KMS-11 (cell line): ENCODE results near the gene DOC2A.

Source experiments
- H2AFZ ChIP-seq: fragments of 200-600 bp; sonication (generic); 2 replicates; pipeline ENCODE4 v1.6.1; 2016; ENCODE audit warnings: antibody characterized with exemption, mixed run types, low read depth
- H3K27ac ChIP-seq: fragments of 200-600 bp; sonication (generic); 2 replicates; pipeline ENCODE4 v1.6.1; 2016; ENCODE audit warnings: mild to moderate bottlenecking, mixed run types
- H3K27me3 ChIP-seq: fragments of 200-600 bp; sonication (generic); 2 replicates; pipeline ENCODE4 v1.6.1; 2017; ENCODE audit warnings: mild to moderate bottlenecking, low read depth, mixed run types, moderate library complexity; ENCODE audit not compliant: insufficient read depth
- H3K36me3 ChIP-seq: fragments of 200-600 bp; sonication (generic); 2 replicates; pipeline ENCODE4 v1.6.1; 2017; ENCODE audit warnings: mild to moderate bottlenecking, mixed run types; ENCODE audit not compliant: insufficient read depth
- H3K4me1 ChIP-seq: fragments of 200-600 bp; sonication (generic); 2 replicates; pipeline ENCODE4 v1.6.1; 2016; ENCODE audit warnings: mild to moderate bottlenecking, low read depth, mixed run types; ENCODE audit not compliant: poor library complexity, severe bottlenecking
- H3K4me2 ChIP-seq: fragments of 200-600 bp; sonication (generic); 2 replicates; pipeline ENCODE4 v1.7.0; 2016; ENCODE audit warnings: mild to moderate bottlenecking, mixed run types
- H3K4me3 ChIP-seq: fragments of 200-600 bp; sonication (generic); IDR thresholded peaks from 2 replicates; pipeline ENCODE4 v1.6.1; 2017; ENCODE audit warnings: low read depth, low read length, mixed read lengths; ENCODE audit not compliant: insufficient read depth
- H3K79me2 ChIP-seq: fragments of 200-600 bp; sonication (generic); 2 replicates; pipeline ENCODE4 v1.6.1; 2016; ENCODE audit warnings: low read depth, mixed run types; ENCODE audit not compliant: insufficient read depth
- H3K9ac ChIP-seq: fragments of 200-600 bp; sonication (generic); 2 replicates; pipeline ENCODE4 v1.6.1; 2016; ENCODE audit warnings: mild to moderate bottlenecking, mixed run types
- H4K20me1 ChIP-seq: fragments of 200-600 bp; sonication (generic); 2 replicates; pipeline ENCODE4 v1.6.1; 2016; ENCODE audit warnings: mild to moderate bottlenecking, mixed run types; ENCODE audit not compliant: insufficient read depth
- CTCF ChIP-seq: fragments of 200-600 bp; sonication (generic); conservative IDR thresholded peaks from 2 replicates; pipeline ENCODE4 v1.6.1; 2017; ENCODE audit warnings: low read depth, mild to moderate bottlenecking, antibody characterized with exemption, low read length, moderate library complexity, mixed read lengths

DOC2A gene

GRCh38 chr16:29986231-29986630 lies 24.6 kb downstream of the DOC2A start:
- Histone ChIP-seq H3K4me1 (no peaks in the 10 kb centered on the region), H3K36me3 (no peaks in the 10 kb centered on the region)

GRCh38 chr16:29985271-29985811 lies 25.5 kb downstream of the DOC2A start:
- no peak for TF ChIP-seq CTCF
- H2AFZ ChIP-seq: no peak overlapping the region
- H3K9ac ChIP-seq: no peak overlapping the region
- no peak overlapping the region for H3K27ac ChIP-seq
- H3K79me2 ChIP-seq: no peaks in the 10 kb centered on the region
- H3K4me1 ChIP-seq: no peaks in the 10 kb centered on the region
- H3K4me3 ChIP-seq: no peak overlapping the region
- no peak overlapping the region for H3K4me2 ChIP-seq
- no peaks in the 10 kb centered on the region for H3K27me3 ChIP-seq
- no peaks in the 10 kb centered on the region for H4K20me1 ChIP-seq
- H3K36me3 ChIP-seq: no peaks in the 10 kb centered on the region

More at GRCh38 chr16:29986231-29986630, 24.6 kb downstream of the DOC2A start:
- Histone ChIP-seq H3K4me3 (no peak overlapping the region), H4K20me1 (no peaks in the 10 kb centered on the region), H3K27me3 (no peaks in the 10 kb centered on the region), H2AFZ (no peak overlapping the region), H3K79me2 (no peaks in the 10 kb centered on the region), H3K4me2 (no peak overlapping the region), H3K9ac (no peak overlapping the region), H3K27ac (no peak overlapping the region)
- no peak for TF ChIP-seq CTCF

GRCh38 chr16:29984764-29985147 lies 26.1 kb downstream of the DOC2A start:
- no peak for TF ChIP-seq CTCF
- no peak overlapping the region for H3K27ac ChIP-seq
- H3K27me3 ChIP-seq: no peaks in the 10 kb centered on the region
- no peak overlapping the region for H3K4me3 ChIP-seq
- no peaks in the 10 kb centered on the region for H3K79me2 ChIP-seq
- H4K20me1 ChIP-seq: no peaks in the 10 kb centered on the region
- no peak overlapping the region for H3K9ac ChIP-seq
- no peaks in the 10 kb centered on the region for H3K4me1 ChIP-seq
- no peaks in the 10 kb centered on the region for H3K36me3 ChIP-seq
- H2AFZ ChIP-seq: no peak overlapping the region
- H3K4me2 ChIP-seq: no peak overlapping the region

GRCh38 chr16:29984137-29984763 lies 26.6 kb downstream of the DOC2A start:
- no peaks in the 10 kb centered on the region for H3K27me3 ChIP-seq
- H3K4me2 ChIP-seq: no peak overlapping the region
- no peak overlapping the region for H3K9ac ChIP-seq
- no peaks in the 10 kb centered on the region for H3K79me2 ChIP-seq
- H3K4me3 ChIP-seq: no peak overlapping the region
- H2AFZ ChIP-seq: no peak overlapping the region
- no peaks in the 10 kb centered on the region for H4K20me1 ChIP-seq
- H3K36me3 ChIP-seq: no peaks in the 10 kb centered on the region
- H3K4me1 ChIP-seq: no peaks in the 10 kb centered on the region
- H3K27ac ChIP-seq: no peak overlapping the region
- TF ChIP-seq CTCF: no peak
